ENCODE data around the gene GPR27. TPM values are rescaled to one million over a fixed set of nuclear protein-coding genes. Genes with fewer than 3 reads are reported as not detected.

GPR27 gene
- total RNA-seq, 1 donor from 2014 or later = 53.0 TPM

DNA sequence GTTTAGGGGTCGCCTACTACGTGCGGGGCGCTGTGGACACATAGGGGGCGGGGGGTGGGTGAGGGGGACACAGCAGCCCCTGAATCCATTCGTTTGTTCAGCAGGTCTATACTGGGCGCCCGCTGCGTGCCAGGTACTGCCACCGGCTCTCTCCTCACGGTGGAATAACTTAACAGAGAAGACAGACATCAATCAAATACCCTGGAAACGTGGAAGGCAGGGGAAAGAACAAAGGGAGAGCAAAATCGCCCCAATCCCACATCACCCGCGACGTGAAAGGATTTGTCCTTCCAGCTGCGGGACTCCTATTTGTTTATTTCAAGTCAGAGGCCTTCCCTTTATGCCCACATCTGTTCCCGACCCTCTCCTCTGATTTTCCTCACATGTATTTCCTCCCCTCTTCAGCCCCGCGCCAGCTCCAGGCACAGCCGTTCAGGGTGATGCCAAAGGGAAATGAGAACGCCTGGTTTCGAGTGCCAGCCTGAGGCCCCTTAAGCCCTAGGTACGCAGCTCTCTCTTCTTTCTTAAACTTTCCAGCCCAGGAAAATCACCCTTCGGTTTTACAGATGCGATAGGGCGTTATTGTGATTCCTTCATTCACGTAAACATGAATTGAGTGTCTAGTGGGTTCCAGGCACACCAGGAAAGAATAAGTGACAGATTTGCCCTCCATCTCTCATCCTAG lies 32.0 kb downstream of the GPR27 start:
- DNase-seq = no peak

DNA sequence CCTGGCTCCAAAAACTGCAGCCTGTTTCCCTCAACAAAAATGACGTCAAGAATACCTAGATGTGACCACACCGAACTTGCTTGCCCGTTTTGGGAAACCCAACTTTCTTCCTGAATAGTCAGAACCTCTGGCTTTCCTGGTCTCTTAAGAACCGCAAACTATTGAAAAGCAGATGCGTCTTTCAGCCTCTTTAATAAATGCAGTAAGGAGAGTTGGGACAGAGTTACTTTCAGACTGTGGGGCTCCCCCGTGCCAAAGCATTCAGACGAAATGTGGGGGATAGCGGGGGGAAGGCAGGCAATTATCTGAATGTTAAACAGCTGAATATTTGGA lies 32.5 kb downstream of the GPR27 start:
- DNase-seq = no peak

DNA sequence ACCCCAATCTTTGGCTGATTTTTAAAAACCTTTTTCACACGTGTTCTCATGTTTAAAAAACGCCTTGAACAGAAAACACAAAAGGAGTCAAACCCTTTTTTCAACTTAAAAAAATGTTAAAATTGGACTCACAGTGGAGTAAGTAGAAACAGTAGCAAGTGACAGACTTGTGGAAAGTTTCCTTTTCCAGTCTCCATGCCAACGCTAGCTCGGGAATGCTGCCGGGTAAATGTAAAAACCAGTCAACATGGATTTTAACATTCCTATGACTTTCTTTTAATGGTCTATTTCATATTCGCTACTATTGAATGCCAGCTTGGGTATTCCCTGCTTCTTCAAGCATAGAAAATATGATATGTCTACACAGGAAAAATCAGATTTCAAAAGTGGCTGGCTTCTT lies 32.9 kb downstream of the GPR27 start:
- DNase-seq = no peak

DNA sequence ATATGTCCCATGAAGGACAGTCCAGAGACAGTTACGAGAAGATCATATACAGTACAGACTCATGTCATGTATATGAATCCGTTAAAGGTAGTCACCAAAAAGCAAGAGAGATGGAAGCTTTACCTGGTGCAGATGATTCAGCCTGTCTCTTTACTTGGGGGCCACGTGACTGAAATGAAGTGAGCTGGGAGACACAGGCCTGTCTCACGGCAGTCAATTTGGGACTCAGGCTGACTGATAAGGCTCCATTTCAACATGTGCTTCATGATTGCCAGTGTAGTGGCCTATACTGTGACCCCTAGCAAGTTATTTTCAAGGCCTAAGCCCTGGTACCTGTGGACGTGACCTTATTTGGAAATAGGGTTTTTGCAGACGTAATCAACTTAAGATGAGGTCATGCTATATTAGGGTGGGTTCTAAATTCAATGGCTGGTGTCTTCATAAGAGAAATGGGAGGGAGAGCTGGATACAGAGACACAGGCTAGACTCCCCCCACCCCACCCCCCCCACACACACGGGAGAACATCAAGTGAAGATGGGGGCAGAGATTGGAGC lies 34.3 kb downstream of the GPR27 start:
- no peak for DNase-seq

DNA sequence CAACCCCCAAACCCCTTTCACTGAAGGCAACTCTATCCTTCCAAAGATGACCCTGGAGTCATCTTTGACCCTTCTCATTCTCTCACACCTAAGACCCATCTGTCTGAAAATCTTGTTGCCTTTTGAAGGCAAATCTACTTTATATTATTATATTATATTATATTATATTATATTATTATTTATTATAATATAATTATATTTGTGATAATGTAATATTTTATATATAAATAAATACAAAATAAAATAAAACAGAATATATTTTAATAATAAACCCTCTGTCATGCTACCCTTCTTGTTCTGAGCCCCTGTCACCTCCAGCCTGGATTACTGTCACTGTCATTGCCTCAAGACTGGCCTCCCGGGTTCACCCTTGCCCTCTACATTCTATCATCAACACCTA lies 36.3 kb downstream of the GPR27 start:
- no peak for DNase-seq

DNA sequence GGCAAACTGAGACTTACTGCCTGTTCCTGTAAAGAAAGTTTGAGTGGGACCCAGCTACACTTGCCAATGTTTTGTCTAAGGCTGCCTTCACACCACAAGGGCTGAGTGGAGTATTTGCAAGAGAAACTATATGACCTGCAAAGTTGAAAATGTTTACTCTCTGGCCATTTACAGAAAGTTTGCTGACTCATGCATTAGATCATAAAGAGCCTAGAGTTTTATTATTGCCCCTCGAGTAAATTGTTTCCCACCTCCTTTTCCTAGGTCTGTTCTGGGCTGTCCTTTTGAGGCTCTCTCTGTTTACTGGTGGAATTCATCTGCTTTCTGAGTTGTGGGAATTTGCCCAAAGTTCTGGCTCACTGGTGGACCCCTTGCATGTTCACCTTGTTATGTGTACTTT lies 38.0 kb downstream of the GPR27 start:
- no peak for DNase-seq

DNA sequence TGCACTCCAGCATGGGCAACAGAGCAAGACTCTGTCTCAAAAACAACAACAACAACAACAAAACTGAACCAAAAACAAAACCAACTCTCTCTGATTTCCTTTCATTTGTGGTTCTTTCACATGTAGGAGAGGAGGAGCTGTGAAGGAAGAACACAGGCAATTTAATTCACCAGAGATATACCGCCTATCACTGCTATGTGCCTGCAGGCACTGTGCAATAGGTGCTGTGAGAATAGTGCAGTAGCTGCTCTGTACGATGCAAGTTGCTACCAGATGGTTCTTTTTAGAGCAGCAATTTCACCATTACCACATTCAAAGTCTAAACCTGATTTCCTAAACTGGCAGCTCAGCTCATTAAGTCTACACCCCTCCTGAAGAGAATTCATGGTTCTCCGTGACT lies 42.6 kb downstream of the GPR27 start:
- DNase-seq = no peak

DNA sequence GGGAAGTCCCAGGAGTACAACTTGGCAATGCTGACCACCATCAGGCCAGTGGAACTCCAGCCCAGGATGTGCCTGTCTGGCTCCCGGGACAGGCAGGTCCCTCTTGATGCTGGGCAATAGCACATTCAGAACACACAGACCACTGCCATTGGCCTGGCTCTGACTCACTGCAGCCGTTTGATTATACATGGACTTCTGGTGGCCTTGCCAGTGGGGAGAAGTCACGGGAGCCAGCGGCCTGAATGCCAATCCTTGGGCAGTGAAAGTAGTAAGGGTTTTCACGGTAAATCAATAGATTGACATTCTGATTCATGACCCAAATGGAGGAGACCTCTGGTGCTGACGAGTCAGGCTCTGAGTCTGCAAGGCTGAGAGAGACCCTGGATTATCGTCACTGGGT lies 43.8 kb downstream of the GPR27 start:
- DNase-seq = no peak

DNA sequence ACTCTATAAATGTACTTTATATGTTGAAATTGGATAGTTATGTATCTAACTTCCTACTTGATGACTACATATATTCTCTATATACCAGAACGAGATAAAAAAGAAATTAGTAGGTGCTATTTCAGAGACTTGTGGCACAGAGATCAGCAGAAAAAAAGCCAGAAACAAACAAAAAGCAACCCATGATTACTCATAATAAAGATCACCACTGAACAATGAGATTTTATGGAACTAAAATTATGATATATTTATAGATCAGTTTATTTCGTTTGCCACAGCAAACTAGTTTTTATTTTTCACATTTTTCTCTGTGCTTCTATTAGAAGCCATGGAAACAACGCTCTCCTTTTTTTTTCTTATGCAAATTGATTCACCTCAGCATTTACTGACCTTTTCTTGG lies 46.4 kb downstream of the GPR27 start:
- no peak for DNase-seq

DNA sequence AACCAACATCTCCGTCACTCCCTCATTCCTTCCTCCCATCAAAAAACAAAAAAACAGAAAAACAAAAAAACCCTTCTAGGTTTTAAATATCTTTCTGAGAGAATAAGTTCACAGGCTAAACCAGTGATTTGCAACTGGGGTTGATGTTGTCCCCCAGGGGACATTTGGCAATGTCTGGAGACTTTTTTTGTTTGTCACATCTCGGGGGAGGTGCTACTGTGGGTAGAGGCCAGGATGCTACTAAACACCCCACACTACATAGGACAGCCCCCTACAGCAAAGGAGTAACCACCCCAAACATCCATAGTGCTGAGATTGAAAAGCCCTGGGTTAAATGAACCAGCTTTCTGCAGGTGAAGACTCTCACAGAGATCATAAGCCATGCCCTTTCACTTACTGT lies 48.3 kb downstream of the GPR27 start:
- DNase-seq = no peak

DNA sequence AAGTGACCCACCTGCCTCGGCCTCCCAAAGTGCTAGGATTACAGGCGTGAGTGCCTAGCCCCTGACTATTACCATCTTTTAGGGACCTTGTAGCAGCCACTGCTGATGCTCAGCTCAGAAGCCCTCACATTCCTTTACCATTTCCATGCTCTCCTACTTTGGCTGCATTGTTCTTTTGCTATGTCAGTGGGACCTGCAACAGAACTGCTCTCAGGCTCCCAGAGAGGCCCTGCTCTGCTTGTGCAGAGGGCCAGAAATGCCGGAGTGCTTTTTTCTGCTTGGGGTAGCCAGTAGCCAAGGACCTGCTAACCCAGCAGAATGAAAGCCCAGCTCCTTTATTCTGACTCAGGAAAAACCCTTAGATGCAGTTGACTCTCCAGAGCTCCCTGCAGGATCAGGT lies 49.6 kb downstream of the GPR27 start:
- no peak for DNase-seq

DNA sequence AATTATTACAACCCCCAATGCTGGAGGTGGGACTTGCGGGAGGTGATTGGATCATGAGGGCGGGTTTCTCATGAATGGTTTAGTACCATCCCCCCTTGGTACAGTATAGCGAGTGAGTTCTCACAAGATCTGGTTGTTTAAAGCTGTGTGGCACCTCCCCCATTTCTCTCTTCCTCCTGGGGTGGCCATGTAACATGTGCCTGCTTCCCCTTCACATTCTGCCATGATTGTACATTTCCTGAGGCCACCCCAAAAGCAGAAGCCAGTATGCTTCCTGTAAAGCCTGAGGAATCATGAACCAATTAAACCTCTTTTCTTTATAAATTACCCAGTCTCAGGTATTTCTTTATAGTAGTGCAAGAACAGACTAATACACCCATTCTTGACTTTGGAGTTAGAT lies 51.5 kb downstream of the GPR27 start:
- DNase-seq = no peak

DNA sequence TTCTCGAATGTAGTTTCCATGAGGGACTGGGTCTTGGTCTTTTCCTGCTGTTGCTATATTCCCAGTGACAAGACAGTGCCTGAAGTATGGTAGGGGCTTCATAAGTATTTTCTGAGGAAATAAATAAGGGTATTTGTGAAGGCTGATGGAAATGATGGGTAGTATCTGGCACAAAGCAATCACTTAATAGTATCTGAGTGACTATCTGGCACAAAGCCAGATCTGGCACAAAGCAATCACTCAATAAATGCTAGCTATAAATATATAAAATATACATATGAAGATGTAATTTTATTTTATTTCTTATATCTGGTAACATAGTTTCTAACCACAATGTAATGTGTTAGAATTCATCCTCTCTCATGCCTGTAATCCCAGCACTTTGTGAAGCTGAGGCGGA lies 52.0 kb downstream of the GPR27 start:
- no peak for DNase-seq

Other genes starting within 250 kb of the GPR27 start
- gene FOXP1, start 170.1 kb upstream of the GPR27 start, total RNA-seq = 168 TPM
- gene EIF4E3, start 28.5 kb upstream of the GPR27 start, total RNA-seq = 20.9 TPM
- gene PROK2, start 31.3 kb downstream of the GPR27 start, total RNA-seq = 0.94 TPM